Uterus (tissue), 2 donors: ENCODE measurements around the gene LGI1.

ENCODE experiments used
- POLR2A ChIP-seq, 2 donors: fragments of 450-650 bp; IDR thresholded peaks; one replicate each; pipeline ENCODE4 v1.6.1; 2016; ENCODE audit warnings: antibody characterized with exemption in 2 of 2, mild to moderate bottlenecking in 1 of 2, moderate library complexity in 1 of 2
- TF ChIP-seq, protein P1 (sequence below), 4 experiments: fragments of 200-600 bp in 2 of 4; fragments of 450-650 bp in 2 of 4; sonication (generic) in 2 of 4; IDR thresholded peaks; one replicate each; pipeline ENCODE4 v1.5.1; 2016 to 2019; ENCODE audit warnings: antibody characterized with exemption in 4 of 4, mild to moderate bottlenecking in 2 of 4, moderate library complexity in 1 of 4

GRCh38 chr10:93767724-93768399, 10.1 kb downstream of the LGI1 start:
- TF ChIP-seq, protein P1, sequence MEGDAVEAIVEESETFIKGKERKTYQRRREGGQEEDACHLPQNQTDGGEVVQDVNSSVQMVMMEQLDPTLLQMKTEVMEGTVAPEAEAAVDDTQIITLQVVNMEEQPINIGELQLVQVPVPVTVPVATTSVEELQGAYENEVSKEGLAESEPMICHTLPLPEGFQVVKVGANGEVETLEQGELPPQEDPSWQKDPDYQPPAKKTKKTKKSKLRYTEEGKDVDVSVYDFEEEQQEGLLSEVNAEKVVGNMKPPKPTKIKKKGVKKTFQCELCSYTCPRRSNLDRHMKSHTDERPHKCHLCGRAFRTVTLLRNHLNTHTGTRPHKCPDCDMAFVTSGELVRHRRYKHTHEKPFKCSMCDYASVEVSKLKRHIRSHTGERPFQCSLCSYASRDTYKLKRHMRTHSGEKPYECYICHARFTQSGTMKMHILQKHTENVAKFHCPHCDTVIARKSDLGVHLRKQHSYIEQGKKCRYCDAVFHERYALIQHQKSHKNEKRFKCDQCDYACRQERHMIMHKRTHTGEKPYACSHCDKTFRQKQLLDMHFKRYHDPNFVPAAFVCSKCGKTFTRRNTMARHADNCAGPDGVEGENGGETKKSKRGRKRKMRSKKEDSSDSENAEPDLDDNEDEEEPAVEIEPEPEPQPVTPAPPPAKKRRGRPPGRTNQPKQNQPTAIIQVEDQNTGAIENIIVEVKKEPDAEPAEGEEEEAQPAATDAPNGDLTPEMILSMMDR (IDR thresholded peaks at IDR 0.05) = no peak
- TF ChIP-seq POLR2A (IDR thresholded peaks at IDR 0.05) = no peak
